AG04449 (cell line): ENCODE data around the gene RHNO1.

Experiments
- CTCF ChIA-PET: fragments of 350-600 bp; formaldehyde crosslinking; extraction: SDS; loops from one replicate; lab custom pipeline; 2021; ENCODE audit warnings: antibody characterized with exemption; lab: Yijun Ruan, JAX
- POLR2A ChIA-PET: fragments of 400-600, 350-600 bp; formaldehyde crosslinking; extraction: SDS; loops from one replicate; lab custom pipeline; 2020; ENCODE audit warnings: antibody characterized with exemption, inconsistent platforms; lab: Yijun Ruan, JAX
- DNase-seq: peaks from one replicate; pipeline ENCODE4 v3.0.0-alpha.2; 2010; ENCODE audit warnings: low read depth, low spot score
- H3K4me3 ChIP-seq: 2 replicates; pipeline ENCODE4 v1.5.1; 2011; ENCODE audit warnings: low read depth, mild to moderate bottlenecking, control low read depth, low read length
- CTCF ChIP-seq: IDR thresholded peaks from one replicate; pipeline ENCODE4 v1.5.1; 2011; ENCODE audit warnings: mild to moderate bottlenecking, moderate library complexity, low read length, control low read depth, inconsistent platforms; ENCODE audit not compliant: insufficient read depth; ENCODE audit errors: missing control alignments

RHNO1 gene

GRCh38 chr12:2891240-2892053 is 14.4 kb downstream of the RHNO1 start:
- ChIA-PET CTCF (interaction anchor here (0.9 to 2.3 kb wide), 4 partner anchors 11 to 150 kb away, joined by 3 to 9 read pairs (median 3); no protein-coding TSS in a partner anchor), POLR2A (interaction anchor here (0.6 to 1.6 kb wide), 4 partner anchors 15 to 111 kb away, joined by 3 to 5 read pairs (median 4); partner anchors contain the start of genes FOXM1, RHNO1 and TEAD4)
- no peak for TF ChIP-seq CTCF
- H3K4me3 ChIP-seq: peak overlapping the region; percentile 99
- no peak for DNase-seq

- no peak for DNase-seq
- ChIA-PET POLR2A (interaction anchor here (1.4 to 1.6 kb wide), 2 partner anchors 15 to 67 kb away, joined by 4 to 5 read pairs; partner anchors contain the start of genes FOXM1, RHNO1 and TEAD4), CTCF (interaction anchor here (0.6 to 1.2 kb wide), 4 partner anchors 20 to 149 kb away, joined by 3 read pairs; no protein-coding TSS in a partner anchor)
- H3K4me3 ChIP-seq: peak overlapping the region; percentile 99; the same call in 1 of the 2 replicates
- no peak for TF ChIP-seq CTCF
Measured at GRCh38 chr12:2892246-2892645, 15.2 kb downstream of the RHNO1 start.

GRCh38 chr12:2893007-2893406 is 16.0 kb downstream of the RHNO1 start:
- DNase-seq: peak; percentile 47
- CTCF ChIA-PET: interaction anchor here (1.2 to 1.6 kb wide), 2 partner anchors 35 to 142 kb away, joined by 3 read pairs; no protein-coding TSS in a partner anchor
- no peak for TF ChIP-seq CTCF
- POLR2A ChIA-PET: interaction anchor here (0.6 to 1.4 kb wide), 2 partner anchors 16 to 29 kb away, joined by 4 to 5 read pairs; partner anchors contain the start of genes FOXM1 and RHNO1
- H3K4me3 ChIP-seq: peak overlapping the region; percentile 26

GRCh38 chr12:2895051-2895451 is 18.0 kb downstream of the RHNO1 start:
- ChIA-PET CTCF (interaction anchor here (1.0 to 1.6 kb wide), 5 partner anchors 10 to 140 kb away, joined by 3 to 5 read pairs (median 4); no protein-coding TSS in a partner anchor), POLR2A (no interaction called here)
- DNase-seq: no peak
- no peak for TF ChIP-seq CTCF
- no peak overlapping the region for H3K4me3 ChIP-seq

- ChIA-PET CTCF (interaction anchor here (1.0 to 1.6 kb wide), 3 partner anchors 15 to 139 kb away, joined by 3 to 5 read pairs (median 3); no protein-coding TSS in a partner anchor), POLR2A (no interaction called here)
- TF ChIP-seq CTCF: no peak
- no peak overlapping the region for H3K4me3 ChIP-seq
- DNase-seq: no peak
Measured at GRCh38 chr12:2895511-2895910, 18.5 kb downstream of the RHNO1 start.

- ChIA-PET CTCF (no interaction called here), POLR2A (no interaction called here)
- H3K4me3 ChIP-seq: no peak overlapping the region
- TF ChIP-seq CTCF: no peak
- DNase-seq: no peak
Measured at GRCh38 chr12:2897418-2897817, 20.4 kb downstream of the RHNO1 start.
